DMS 273 (cell line): ENCODE measurements around the gene MADCAM1.

ENCODE experiments used
- DNase-seq: peaks from one replicate; lab custom pipeline; 2025; ENCODE audit not compliant: unreplicated experiment; lab: John Stamatoyannopoulos, UW

MADCAM1 gene

GRCh38 chr19:531009-531752 lies 34.9 kb downstream of the MADCAM1 start:
- DNase-seq = peak; percentile 96

GRCh38 chr19:531753-532560 lies 35.7 kb downstream of the MADCAM1 start, which contains the start of gene CDC34:
TSS of gene CDC34 (plus strand) at chr19:531760. CDS start at chr19:531932, 172 bp downstream.
- DNase-seq = peak; percentile 70

GRCh38 chr19:532561-533363 lies 36.5 kb downstream of the MADCAM1 start:
- peak; percentile 92 for DNase-seq

- DNase-seq = no peak
Observed at GRCh38 chr19:533364-534058, 37.2 kb downstream of the MADCAM1 start.

- no peak for DNase-seq
Observed at GRCh38 chr19:534088-534487, 37.8 kb downstream of the MADCAM1 start.

- no peak for DNase-seq
Observed at GRCh38 chr19:535017-535835, 38.9 kb downstream of the MADCAM1 start.

GRCh38 chr19:536031-536880 lies 40.0 kb downstream of the MADCAM1 start:
- no peak for DNase-seq

- no peak for DNase-seq
Observed at GRCh38 chr19:536881-537404, 40.7 kb downstream of the MADCAM1 start.

GRCh38 chr19:538641-539428 lies 42.5 kb downstream of the MADCAM1 start:
- no peak for DNase-seq

GRCh38 chr19:539429-540030 lies 43.2 kb downstream of the MADCAM1 start:
- DNase-seq = no peak

- DNase-seq = no peak
Observed at GRCh38 chr19:540867-541637, 44.8 kb downstream of the MADCAM1 start.

- no peak for DNase-seq
Observed at GRCh38 chr19:541699-542098, 45.4 kb downstream of the MADCAM1 start.

GRCh38 chr19:542173-542866 lies 46.0 kb downstream of the MADCAM1 start:
- no peak for DNase-seq

- DNase-seq = no peak
Observed at GRCh38 chr19:543910-544608, 47.8 kb downstream of the MADCAM1 start, which contains the start of gene GZMM. TSS of gene GZMM (plus strand) at chr19:544053. CDS start at chr19:544072, 19 bp downstream.

GRCh38 chr19:547117-547516 lies 50.8 kb downstream of the MADCAM1 start:
- DNase-seq = no peak
